Measurements from ENCODE around the gene LRRC8A. TPM values are rescaled to one million over a fixed set of nuclear protein-coding genes. Genes with fewer than 3 reads are reported as not detected.
A peak's percentile ranks its signal among the peaks of the same experiment; 100 is the strongest.

Gene LRRC8A
- total RNA-seq, 1 experiment from 2014 or later: 16.4 TPM

GRCh38 chr9:128913995-128914772, 32.3 kb downstream of the LRRC8A start:
- intact Hi-C loops (cut with micrococcal nuclease; ENCODE audit: unreplicated experiment): no loop called here
- no peak overlapping the region for H3K4me3 ChIP-seq (ENCODE audit: low read depth in 2 of 2, low read length in 2 of 2)
- H3K9me3 ChIP-seq (ENCODE audit: control insufficient read depth, insufficient read depth, low read depth, low read length): no peaks in the 10 kb centered on the region

GRCh38 chr9:128916204-128916603, 34.3 kb downstream of the LRRC8A start:
- ChIA-PET POLR2A (no interaction called here), CTCF (interaction anchor here (0.9 kb wide), 1 partner anchor 53 kb away, joined by 3 read pairs; no protein-coding TSS in a partner anchor)
- Histone ChIP-seq H3K9me3 (ENCODE audit: control insufficient read depth, insufficient read depth, low read depth, low read length) (no peaks in the 10 kb centered on the region), H3K4me1 (ENCODE audit: control insufficient read depth, insufficient read depth, low read length) (peaks cover 16% of the 10 kb centered on the region; the same call in 1 of the 2 replicates), H3K4me3 (ENCODE audit: low read depth in 2 of 2, low read length in 2 of 2) (no peak overlapping the region), H3K36me3 (ENCODE audit: control insufficient read depth, insufficient read depth, low read length) (no peaks in the 10 kb centered on the region), H3K27me3 (ENCODE audit: control insufficient read depth, insufficient read depth, low read length) (no peaks in the 10 kb centered on the region), H3K27ac (ENCODE audit: low read length) (no peak overlapping the region)
- in situ Hi-C loops (cut with HindIII; ENCODE audit: low pct_unique_long_range_greater_than_20kb, low sequenced_read_pairs) (no loop called here), intact Hi-C loops (cut with micrococcal nuclease; ENCODE audit: unreplicated experiment) (no loop called here)
- 0 out of 2 replicates have a peak, but pooled peaks have one; percentile 10 for ATAC-seq
- BruUV-seq (replicated peaks): no TSS peak
- DNase-seq (ENCODE audit: low read depth, low spot score): no peak
- TF ChIP-seq REST (IDR thresholded peaks at IDR 0.05; ENCODE audit: insufficient read depth in 1 of 2, low read depth in 2 of 2, low read length in 1 of 2) (no peak), CTCF (IDR thresholded peaks at IDR 0.05) (no peak), POLR2AphosphoS5 (IDR thresholded peaks at IDR 0.05; ENCODE audit: low read depth, low read length) (no peak), TCF7L2 (IDR thresholded peaks at IDR 0.05; ENCODE audit: low read depth, low read length) (no peak)

More at GRCh38 chr9:128913995-128914772, 32.3 kb downstream of the LRRC8A start:
- BruUV-seq (replicated peaks): no TSS peak
- Histone ChIP-seq H3K4me1 (ENCODE audit: control insufficient read depth, insufficient read depth, low read length) (peaks cover 12% of the 10 kb centered on the region; the same call in 1 of the 2 replicates), H3K36me3 (ENCODE audit: control insufficient read depth, insufficient read depth, low read length) (no peaks in the 10 kb centered on the region), H3K27ac (ENCODE audit: low read length) (no peak overlapping the region), H3K27me3 (ENCODE audit: control insufficient read depth, insufficient read depth, low read length) (no peaks in the 10 kb centered on the region)
- in situ Hi-C loops (cut with HindIII; ENCODE audit: low pct_unique_long_range_greater_than_20kb, low sequenced_read_pairs): no loop called here
- no peak for DNase-seq (ENCODE audit: low read depth, low spot score)
- TF ChIP-seq SIN3A (IDR thresholded peaks at IDR 0.05; ENCODE audit: borderline replicate concordance, insufficient read depth, low read depth, low read length) (no peak), TCF7L2 (IDR thresholded peaks at IDR 0.05; ENCODE audit: low read depth, low read length) (no peak), POLR2AphosphoS5 (IDR thresholded peaks at IDR 0.05; ENCODE audit: low read depth, low read length) (no peak), CTCF (IDR thresholded peaks at IDR 0.05) (no peak), REST (IDR thresholded peaks at IDR 0.05; ENCODE audit: insufficient read depth in 1 of 2, low read depth in 2 of 2, low read length in 1 of 2) (no peak)
- POLR2A ChIA-PET: no interaction called here
- ATAC-seq: no peak
- CTCF ChIA-PET: interaction anchor here (1.2 kb wide), 1 partner anchor 84 kb away, joined by 4 read pairs; the partner anchor contains the start of gene SPOUT1
